ENCODE results near the gene GLI1.

GLI1 gene

GRCh38 chr12:57429473-57430111, 30.0 kb upstream of the GLI1 start:
- H3K4me3 ChIP-seq (ENCODE audit: low read length in 2 of 2) = peak overlapping the region; percentile 78 to 84
- peak overlapping the region; percentile 87 to 91 for H3K27ac ChIP-seq (ENCODE audit: low read depth in 2 of 2, low read length in 2 of 2)
- H3K27me3 ChIP-seq (ENCODE audit: control insufficient read depth in 2 of 2, insufficient read depth in 2 of 2, low read length in 2 of 2) = no peaks in the 10 kb centered on the region
- H3K36me3 ChIP-seq (ENCODE audit: control insufficient read depth in 2 of 2, insufficient read depth in 2 of 2, low read length in 2 of 2) = peaks cover 0 to 3% of the 10 kb centered on the region in 2 donors
- H3K9me3 ChIP-seq (ENCODE audit: control insufficient read depth in 2 of 2, low read length in 2 of 2) = no peaks in the 10 kb centered on the region
- H3K9ac ChIP-seq (ENCODE audit: low read depth in 1 of 2, low read length in 2 of 2) = peak overlapping the region; percentile 74 to 86
- peaks cover 4 to 9% of the 10 kb centered on the region in 2 donors for H3K4me1 ChIP-seq (ENCODE audit: control insufficient read depth in 2 of 2, insufficient read depth in 2 of 2, low read length in 2 of 2)

DNA sequence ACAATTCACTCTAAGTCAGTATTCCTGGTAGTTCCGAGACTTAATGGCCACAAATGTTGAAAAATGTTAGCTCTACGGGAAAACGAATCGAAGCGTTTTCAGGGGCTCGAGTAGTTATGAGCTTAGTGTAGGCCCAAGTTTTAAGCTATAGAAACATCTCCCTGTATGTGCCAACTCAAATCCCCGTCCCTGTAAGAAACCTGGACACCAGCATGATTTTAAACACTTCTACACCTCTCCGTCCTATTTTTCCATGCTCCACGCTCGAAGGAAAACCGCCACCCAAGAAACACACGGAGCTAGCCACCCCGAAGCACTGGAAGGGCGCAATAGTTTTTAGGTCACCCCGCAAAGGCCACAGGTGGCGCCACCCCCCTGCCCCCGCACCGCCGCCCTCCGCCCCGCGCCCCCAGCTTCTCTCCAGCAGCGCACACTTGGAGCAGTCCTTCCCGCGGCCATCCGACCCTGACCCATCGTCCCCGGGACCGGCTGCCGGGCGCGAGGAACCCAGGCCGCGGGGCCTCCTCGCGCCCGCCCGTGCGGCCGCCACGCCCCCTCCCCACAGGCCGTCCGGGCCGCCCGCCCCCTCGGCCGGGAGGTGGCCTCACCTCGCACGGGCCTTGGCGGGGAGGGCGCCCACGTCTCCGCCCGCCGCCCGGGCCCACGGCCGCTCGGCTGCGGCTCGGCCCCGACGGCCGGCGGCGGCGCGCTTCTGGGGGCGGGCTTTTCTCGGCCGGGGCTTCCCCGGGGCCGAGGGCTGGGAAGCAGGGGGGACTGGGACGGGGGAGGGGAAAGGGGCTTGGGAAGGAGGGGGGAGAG, 29.3 kb upstream of the GLI1 start:
- peaks cover 0 to 3% of the 10 kb centered on the region in 2 donors for H3K36me3 ChIP-seq (ENCODE audit: control insufficient read depth in 2 of 2, insufficient read depth in 2 of 2, low read length in 2 of 2)
- peak overlapping the region; percentile 78 to 91 for H3K4me3 ChIP-seq (ENCODE audit: low read length in 2 of 2)
- H3K4me1 ChIP-seq (ENCODE audit: control insufficient read depth in 2 of 2, insufficient read depth in 2 of 2, low read length in 2 of 2) = peaks cover 4 to 9% of the 10 kb centered on the region in 2 donors
- peak overlapping the region; percentile 74 to 86 for H3K9ac ChIP-seq (ENCODE audit: low read depth in 1 of 2, low read length in 2 of 2)
- no peaks in the 10 kb centered on the region for H3K27me3 ChIP-seq (ENCODE audit: control insufficient read depth in 2 of 2, insufficient read depth in 2 of 2, low read length in 2 of 2)
- H3K27ac ChIP-seq (ENCODE audit: low read depth in 2 of 2, low read length in 2 of 2) = peak overlapping the region; percentile 87 to 91
- H3K9me3 ChIP-seq (ENCODE audit: control insufficient read depth in 2 of 2, low read length in 2 of 2) = no peaks in the 10 kb centered on the region

DNA sequence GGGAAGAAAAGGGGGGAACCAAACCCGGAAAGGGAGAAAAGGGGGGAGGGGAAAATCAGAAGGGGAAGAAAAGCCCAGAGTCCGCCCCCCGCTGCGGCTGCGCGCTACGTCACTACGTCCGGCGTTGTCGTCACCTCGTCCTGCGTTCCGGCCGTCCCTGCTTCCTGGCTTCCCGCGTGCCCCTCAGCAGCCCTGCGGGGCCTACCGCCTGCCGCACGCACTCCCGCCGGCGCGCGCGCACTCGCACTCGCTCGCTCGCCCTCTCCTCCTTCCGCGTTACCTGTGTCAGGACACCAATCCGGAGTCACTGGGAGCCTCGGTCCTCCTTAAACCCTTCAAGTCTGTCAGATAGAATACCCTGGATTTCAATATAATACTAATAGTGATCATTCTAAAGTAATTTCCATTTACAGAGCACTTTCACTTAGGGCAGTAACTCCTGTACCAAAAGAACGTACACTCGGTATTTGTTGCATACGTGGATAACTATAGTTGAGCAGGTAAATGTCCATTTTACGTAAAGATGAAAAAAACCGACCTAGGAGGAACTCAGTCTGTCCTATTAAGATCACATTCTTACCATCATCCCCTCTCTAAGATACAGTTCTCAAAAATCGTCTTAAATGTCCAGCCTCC, 28.5 kb upstream of the GLI1 start, which contains the start of gene R3HDM2:
R3HDM2 (minus strand) TSS at position 113 of the 636 bp plus-strand sequence. CDS start 120,615 bp downstream, outside the sequence.
- Histone ChIP-seq H3K4me3 (ENCODE audit: low read length in 2 of 2) (peak within 1 kb of the TSS; percentile 78 to 91), H3K4me1 (ENCODE audit: control insufficient read depth in 2 of 2, insufficient read depth in 2 of 2, low read length in 2 of 2) (peaks cover 4 to 9% of the 10 kb centered on the region in 2 donors), H3K9me3 (ENCODE audit: control insufficient read depth in 2 of 2, low read length in 2 of 2) (no peaks in the 10 kb centered on the region), H3K27ac (ENCODE audit: low read depth in 2 of 2, low read length in 2 of 2) (peak within 1 kb of the TSS; percentile 87 to 91), H3K36me3 (ENCODE audit: control insufficient read depth in 2 of 2, insufficient read depth in 2 of 2, low read length in 2 of 2) (no peaks in the 10 kb centered on the region), H3K9ac (ENCODE audit: low read depth in 1 of 2, low read length in 2 of 2) (peak within 1 kb of the TSS; percentile 86 to 91), H3K27me3 (ENCODE audit: control insufficient read depth in 2 of 2, insufficient read depth in 2 of 2, low read length in 2 of 2) (no peaks in the 10 kb centered on the region)

DNA sequence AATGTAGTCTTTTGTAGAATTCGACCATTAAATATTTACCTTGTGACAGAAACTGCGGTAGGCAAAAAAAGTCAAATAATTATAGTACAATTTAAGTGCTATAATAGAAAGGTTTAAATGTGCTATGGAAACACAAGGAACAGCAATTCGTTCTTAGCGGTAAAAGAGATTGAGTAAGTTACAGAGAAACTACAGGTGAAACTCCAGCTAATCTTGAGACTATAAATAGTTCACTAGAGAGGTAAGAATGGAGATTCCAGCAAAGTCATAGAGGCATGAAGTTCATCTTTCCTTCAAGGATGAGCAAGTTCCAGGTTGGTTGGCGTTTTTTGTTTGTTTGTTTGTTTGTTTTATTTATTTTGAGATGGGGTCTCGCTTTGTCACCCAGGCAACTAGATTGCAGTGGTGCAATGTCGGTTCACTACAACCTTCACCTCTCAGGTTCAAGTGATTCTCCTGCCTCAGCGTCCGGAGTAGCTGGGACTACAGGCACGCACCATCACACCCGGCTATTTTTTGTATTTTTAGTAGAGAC, 27.9 kb upstream of the GLI1 start:
- peak overlapping the region; percentile 78 to 91 for H3K4me3 ChIP-seq (ENCODE audit: low read length in 2 of 2)
- H3K27ac ChIP-seq (ENCODE audit: low read depth in 2 of 2, low read length in 2 of 2) = peak overlapping the region; percentile 87 to 91
- H3K27me3 ChIP-seq (ENCODE audit: control insufficient read depth in 2 of 2, insufficient read depth in 2 of 2, low read length in 2 of 2) = no peaks in the 10 kb centered on the region
- peaks cover 4 to 9% of the 10 kb centered on the region in 2 donors for H3K4me1 ChIP-seq (ENCODE audit: control insufficient read depth in 2 of 2, insufficient read depth in 2 of 2, low read length in 2 of 2)
- no peaks in the 10 kb centered on the region for H3K36me3 ChIP-seq (ENCODE audit: control insufficient read depth in 2 of 2, insufficient read depth in 2 of 2, low read length in 2 of 2)
- no peaks in the 10 kb centered on the region for H3K9me3 ChIP-seq (ENCODE audit: control insufficient read depth in 2 of 2, low read length in 2 of 2)
- peak overlapping the region; percentile 86 to 91 for H3K9ac ChIP-seq (ENCODE audit: low read depth in 1 of 2, low read length in 2 of 2)

DNA sequence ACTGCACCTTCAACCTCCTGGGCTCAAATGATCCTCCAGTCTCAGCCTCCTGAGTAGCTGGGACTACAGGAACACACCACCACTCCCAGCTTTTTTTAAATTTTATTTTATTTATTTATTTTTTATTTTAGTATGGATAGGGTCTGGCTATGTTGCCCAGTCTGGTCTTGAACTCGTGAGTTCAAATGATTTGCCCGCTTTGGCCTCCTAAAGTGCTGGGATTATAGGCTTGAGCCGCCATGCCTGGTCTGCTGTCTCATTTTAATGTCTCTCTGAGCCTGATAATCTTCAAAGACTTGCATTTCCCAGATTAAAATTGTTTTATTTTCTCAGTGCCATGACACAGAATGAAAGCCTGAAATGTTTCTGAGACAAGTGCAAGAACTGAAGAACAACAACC, 26.2 kb upstream of the GLI1 start:
- Histone ChIP-seq H3K9ac (ENCODE audit: low read depth in 1 of 2, low read length in 2 of 2) (no peak overlapping the region), H3K36me3 (ENCODE audit: control insufficient read depth in 2 of 2, insufficient read depth in 2 of 2, low read length in 2 of 2) (no peaks in the 10 kb centered on the region), H3K27ac (ENCODE audit: low read depth in 2 of 2, low read length in 2 of 2) (no peak overlapping the region), H3K4me3 (ENCODE audit: low read length in 2 of 2) (no peak overlapping the region), H3K27me3 (ENCODE audit: control insufficient read depth in 2 of 2, insufficient read depth in 2 of 2, low read length in 2 of 2) (no peaks in the 10 kb centered on the region), H3K4me1 (ENCODE audit: control insufficient read depth in 2 of 2, insufficient read depth in 2 of 2, low read length in 2 of 2) (peaks cover 4 to 9% of the 10 kb centered on the region in 2 donors), H3K9me3 (ENCODE audit: control insufficient read depth in 2 of 2, low read length in 2 of 2) (no peaks in the 10 kb centered on the region)

GRCh38 chr12:57434517-57435223, 24.9 kb upstream of the GLI1 start, which contains the start of gene INHBC:
Gene INHBC, plus strand, starts transcription at chr12:57434784. Its CDS starts 103 bp downstream, at chr12:57434887.
- H3K9me3 ChIP-seq (ENCODE audit: control insufficient read depth in 2 of 2, low read length in 2 of 2) = no peaks in the 10 kb centered on the region
- no peaks in the 10 kb centered on the region for H3K27me3 ChIP-seq (ENCODE audit: control insufficient read depth in 2 of 2, insufficient read depth in 2 of 2, low read length in 2 of 2)
- H3K4me3 ChIP-seq (ENCODE audit: low read length in 2 of 2) = no peak within 1 kb of the TSS
- no peaks in the 10 kb centered on the region for H3K36me3 ChIP-seq (ENCODE audit: control insufficient read depth in 2 of 2, insufficient read depth in 2 of 2, low read length in 2 of 2)
- no peak within 1 kb of the TSS for H3K9ac ChIP-seq (ENCODE audit: low read depth in 1 of 2, low read length in 2 of 2)
- peaks cover 0 to 4% of the 10 kb centered on the region in 2 donors for H3K4me1 ChIP-seq (ENCODE audit: control insufficient read depth in 2 of 2, insufficient read depth in 2 of 2, low read length in 2 of 2)
- no peak within 1 kb of the TSS for H3K27ac ChIP-seq (ENCODE audit: low read depth in 2 of 2, low read length in 2 of 2)

GRCh38 chr12:57435293-57435692, 24.3 kb upstream of the GLI1 start:
- no peak overlapping the region for H3K27ac ChIP-seq (ENCODE audit: low read depth in 2 of 2, low read length in 2 of 2)
- H3K9me3 ChIP-seq (ENCODE audit: control insufficient read depth in 2 of 2, low read length in 2 of 2) = no peaks in the 10 kb centered on the region
- no peak overlapping the region for H3K4me3 ChIP-seq (ENCODE audit: low read length in 2 of 2)
- H3K4me1 ChIP-seq (ENCODE audit: control insufficient read depth in 2 of 2, insufficient read depth in 2 of 2, low read length in 2 of 2) = peaks cover 0 to 4% of the 10 kb centered on the region in 2 donors
- no peaks in the 10 kb centered on the region for H3K36me3 ChIP-seq (ENCODE audit: control insufficient read depth in 2 of 2, insufficient read depth in 2 of 2, low read length in 2 of 2)
- H3K27me3 ChIP-seq (ENCODE audit: control insufficient read depth in 2 of 2, insufficient read depth in 2 of 2, low read length in 2 of 2) = no peaks in the 10 kb centered on the region
- no peak overlapping the region for H3K9ac ChIP-seq (ENCODE audit: low read depth in 1 of 2, low read length in 2 of 2)

GRCh38 chr12:57438400-57438799, 21.2 kb upstream of the GLI1 start:
- H3K4me1 ChIP-seq (ENCODE audit: control insufficient read depth in 2 of 2, insufficient read depth in 2 of 2, low read length in 2 of 2) = no peaks in the 10 kb centered on the region
- H3K4me3 ChIP-seq (ENCODE audit: low read length in 2 of 2) = no peak overlapping the region
- H3K27me3 ChIP-seq (ENCODE audit: control insufficient read depth in 2 of 2, insufficient read depth in 2 of 2, low read length in 2 of 2) = no peaks in the 10 kb centered on the region
- no peak overlapping the region for H3K9ac ChIP-seq (ENCODE audit: low read depth in 1 of 2, low read length in 2 of 2)
- no peaks in the 10 kb centered on the region for H3K36me3 ChIP-seq (ENCODE audit: control insufficient read depth in 2 of 2, insufficient read depth in 2 of 2, low read length in 2 of 2)
- H3K27ac ChIP-seq (ENCODE audit: low read depth in 2 of 2, low read length in 2 of 2) = no peak overlapping the region
- no peaks in the 10 kb centered on the region for H3K9me3 ChIP-seq (ENCODE audit: control insufficient read depth in 2 of 2, low read length in 2 of 2)

DNA sequence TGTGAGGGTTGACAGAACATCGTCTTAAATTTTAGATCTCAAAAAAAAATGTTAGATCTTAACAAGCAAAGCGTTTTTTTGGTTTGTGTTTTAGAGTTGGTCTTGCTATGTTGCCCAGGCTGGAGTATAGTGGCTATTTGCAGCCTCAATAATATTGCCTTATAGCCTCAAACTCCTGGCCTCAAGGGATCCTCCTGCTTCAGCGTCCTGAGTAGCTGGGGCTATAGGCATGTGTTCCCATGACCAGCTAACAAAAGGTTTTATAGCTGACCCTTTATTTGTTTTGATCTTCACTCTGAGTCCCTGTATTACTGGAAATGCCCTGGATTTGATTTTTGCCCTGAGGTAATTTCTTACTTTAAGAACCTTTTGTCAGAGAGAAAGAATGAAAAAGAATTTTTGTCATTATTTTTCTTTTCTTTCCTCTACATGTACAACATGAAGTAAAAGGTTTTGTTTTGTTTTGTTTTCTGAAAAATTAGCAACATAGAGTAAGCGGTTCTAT, 19.8 kb upstream of the GLI1 start:
- Histone ChIP-seq H3K9ac (ENCODE audit: low read depth in 1 of 2, low read length in 2 of 2) (no peak overlapping the region), H3K36me3 (ENCODE audit: control insufficient read depth in 2 of 2, insufficient read depth in 2 of 2, low read length in 2 of 2) (no peaks in the 10 kb centered on the region), H3K4me3 (ENCODE audit: low read length in 2 of 2) (no peak overlapping the region), H3K4me1 (ENCODE audit: control insufficient read depth in 2 of 2, insufficient read depth in 2 of 2, low read length in 2 of 2) (no peaks in the 10 kb centered on the region), H3K27me3 (ENCODE audit: control insufficient read depth in 2 of 2, insufficient read depth in 2 of 2, low read length in 2 of 2) (no peaks in the 10 kb centered on the region), H3K9me3 (ENCODE audit: control insufficient read depth in 2 of 2, low read length in 2 of 2) (no peaks in the 10 kb centered on the region), H3K27ac (ENCODE audit: low read depth in 2 of 2, low read length in 2 of 2) (no peak overlapping the region)

Data from mucosa of rectum (tissue), 2 donors.